Activated CD4-positive, alpha-beta T cell treated with anti-CD3 and anti-CD28 coated beads, Interleukin-2, Interleukin-4, amounts not matched to agents 100 ng/mL and 50 ng/mL, durations not matched to agents 16 hours and 8 hours (primary cell): ENCODE measurements around the gene PIWIL4.

Experiments used
- DNase-seq: peaks from one replicate; pipeline ENCODE4 v3.0.0-alpha.2; 2020; ENCODE audit warnings: low spot score

The PIWIL4 gene

DNA sequence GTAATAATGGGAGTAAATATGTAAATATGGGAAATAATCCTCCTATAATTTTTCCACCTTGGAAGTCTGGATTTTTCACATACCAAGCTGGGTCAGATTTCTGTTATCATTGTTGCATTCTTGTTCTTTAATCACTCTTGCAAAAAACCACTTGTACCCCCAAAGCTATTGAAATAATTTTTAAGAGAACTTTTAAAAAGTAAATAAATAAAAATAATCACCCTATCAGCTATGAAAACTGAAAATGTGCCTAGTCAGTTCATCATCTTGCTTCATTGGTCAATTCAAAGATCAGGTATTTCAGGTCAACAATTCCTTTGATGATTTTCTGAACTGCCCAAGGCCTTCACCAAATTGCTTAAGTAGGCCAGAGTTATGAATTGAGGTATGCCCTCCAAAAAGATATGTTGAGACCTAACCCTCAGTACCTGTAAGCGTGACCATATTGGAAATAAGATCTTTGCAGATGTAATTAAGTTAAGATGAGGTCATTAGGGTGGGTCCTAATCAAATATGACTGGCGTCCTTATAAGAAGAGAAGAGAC is 95.8 kb downstream of the PIWIL4 start:
- DNase-seq = no peak

DNA sequence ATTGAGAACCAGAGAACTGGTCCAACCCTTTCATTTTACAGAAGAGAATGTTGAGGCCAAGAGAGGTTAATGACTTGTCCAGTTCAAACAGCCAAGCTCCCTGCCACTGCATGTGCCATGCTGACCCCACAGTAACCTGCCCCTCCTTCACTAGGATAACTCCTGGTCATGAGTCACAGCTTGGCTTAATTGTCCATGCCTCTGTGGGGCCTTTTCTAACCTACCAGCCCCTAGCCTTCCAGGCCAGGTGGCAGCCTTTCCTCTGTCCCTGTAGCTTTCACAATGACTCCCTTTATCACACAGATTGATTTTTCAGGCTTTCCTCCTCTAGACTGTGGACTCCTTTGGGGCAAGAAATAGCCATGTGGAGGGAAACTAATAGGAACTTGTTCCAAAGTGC is 97.2 kb downstream of the PIWIL4 start:
- no peak for DNase-seq

DNA sequence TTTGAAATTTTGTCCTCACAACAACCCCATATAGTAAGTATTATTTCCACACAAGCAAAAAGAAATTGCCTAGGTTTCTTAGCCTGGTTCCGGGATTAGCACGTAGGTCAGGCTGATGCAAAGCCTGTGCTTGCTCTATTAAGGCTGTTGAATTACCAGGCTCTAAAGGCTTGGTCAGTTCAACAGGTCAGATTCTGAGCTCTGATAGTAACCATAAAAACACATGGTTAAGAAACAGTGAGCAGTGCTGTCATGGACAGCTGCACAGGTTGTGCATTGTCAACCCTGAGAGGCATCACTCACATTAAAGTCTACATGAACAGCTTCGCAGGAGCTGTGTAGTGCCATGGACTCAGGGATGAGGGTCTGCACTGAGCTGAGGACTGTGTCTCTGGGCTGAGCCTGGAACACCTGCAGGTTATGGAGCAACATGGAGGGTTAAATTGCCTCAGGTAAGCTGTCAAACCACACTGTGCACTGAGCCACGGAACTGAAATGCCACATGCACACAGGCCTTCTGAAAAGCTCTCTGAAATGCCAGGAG is 98.0 kb downstream of the PIWIL4 start:
- DNase-seq = no peak

DNA sequence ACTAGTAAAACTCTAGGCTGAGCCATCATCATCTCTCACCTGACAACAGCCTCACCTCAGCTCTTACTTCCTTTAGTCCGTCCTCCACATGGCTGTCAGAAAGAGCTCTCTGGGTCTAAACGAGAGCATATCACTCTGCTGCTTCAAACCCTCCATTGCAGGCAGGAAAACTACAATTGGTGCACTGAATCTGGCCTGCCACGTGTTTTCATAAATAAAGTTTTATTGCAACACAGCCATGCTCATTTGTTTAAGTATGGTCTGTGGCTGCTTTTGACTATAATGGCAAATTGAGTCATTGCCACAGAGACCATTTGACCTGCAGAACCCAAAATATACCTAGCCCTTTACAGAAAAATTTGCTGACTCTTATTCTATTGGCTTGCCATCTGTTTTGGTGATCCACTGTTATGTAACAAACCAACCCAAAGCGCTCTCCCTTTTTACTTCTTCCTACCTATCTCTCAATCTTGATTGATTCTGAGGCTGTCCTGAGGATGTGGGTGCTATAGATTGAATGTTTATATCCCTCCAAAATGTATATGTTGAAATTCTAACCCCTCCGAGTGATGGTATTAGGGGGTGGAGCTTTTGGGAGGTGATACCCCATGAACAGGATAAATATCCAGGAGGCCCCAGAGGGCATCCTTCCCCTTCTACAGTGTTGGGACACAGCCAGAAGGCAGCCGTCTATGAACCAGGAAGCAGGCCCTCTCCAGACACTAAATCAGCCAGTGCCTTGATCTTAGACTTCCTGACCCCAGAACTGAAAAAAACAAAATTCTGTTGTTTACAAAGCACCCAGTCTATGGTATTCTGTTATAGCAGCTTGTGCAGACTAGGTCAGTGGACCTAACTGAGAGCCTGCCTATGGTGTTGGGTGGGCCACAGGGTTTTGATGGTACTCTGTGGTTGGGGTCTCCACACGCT is 99.9 kb downstream of the PIWIL4 start:
- no peak for DNase-seq

DNA sequence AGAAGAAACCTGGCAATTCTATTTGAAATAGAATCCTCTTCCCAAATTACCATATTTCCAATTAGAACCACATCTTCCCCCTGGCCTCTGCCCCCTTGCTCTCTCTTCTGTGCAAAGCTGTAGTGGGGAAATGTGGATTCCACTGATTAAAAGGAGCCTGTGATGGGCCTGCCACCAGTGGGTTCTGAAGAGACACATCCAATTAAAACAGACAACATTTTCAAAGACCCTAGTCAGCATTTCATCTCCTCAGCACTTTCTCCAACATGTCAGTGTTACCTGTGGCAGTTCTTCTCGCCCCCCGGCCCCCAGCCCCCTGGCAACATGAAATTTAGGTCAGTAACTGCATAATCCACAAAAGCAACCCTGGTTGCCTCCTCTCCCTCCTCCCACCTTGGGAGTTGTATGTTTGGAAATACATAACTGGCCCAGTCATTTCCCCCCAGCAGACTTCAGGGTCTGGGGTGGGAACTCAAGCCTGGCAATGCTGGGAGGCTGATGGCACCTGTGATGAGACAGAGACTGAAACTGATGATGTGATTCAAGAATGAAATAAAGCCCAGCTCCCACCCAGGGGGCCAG is 101.1 kb downstream of the PIWIL4 start:
- no peak for DNase-seq

DNA sequence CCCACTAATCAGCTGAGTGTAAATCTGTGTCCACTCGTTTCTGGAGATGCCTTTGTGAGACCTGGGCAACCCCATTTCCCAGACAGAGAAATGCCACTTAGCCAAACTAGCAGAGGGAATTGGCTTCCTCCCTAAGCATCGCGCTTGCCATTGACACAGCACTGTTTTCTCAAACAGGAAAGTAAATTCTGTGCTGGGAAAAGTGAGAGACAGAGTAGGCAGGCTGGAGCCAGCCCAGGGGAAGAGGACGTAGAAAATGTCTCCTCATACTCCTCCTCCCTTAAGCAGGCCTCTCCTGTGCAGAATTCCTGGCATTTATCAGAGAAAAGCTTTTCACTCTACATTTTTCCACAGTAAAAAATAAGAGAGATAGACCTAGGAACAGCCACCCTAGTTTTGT is 101.9 kb downstream of the PIWIL4 start:
- DNase-seq = no peak
